ENCODE data around the gene GAPDH. TPM values are rescaled to one million over a fixed set of nuclear protein-coding genes. Genes with fewer than 3 reads are reported as not detected.

GAPDH gene
- 7,428 to 9,230 TPM (median 8,815 TPM) in 5 replicates for total RNA-seq (2022; extraction: Qiagen RNA extraction; ENCODE audit: low read depth)

GRCh38 chr12:6533923-6534694 is at the start of gene GAPDH:
Gene GAPDH, plus strand, starts transcription at chr12:6534517. Its CDS starts 316 bp downstream, at chr12:6534833.

GRCh38 chr12:6492838-6493496 is 41.4 kb upstream of the GAPDH start, which contains the start of gene MRPL51:
Gene MRPL51, minus strand, starts transcription at chr12:6493262. Its CDS starts 126 bp downstream, at chr12:6493136.

GRCh38 chr12:6493497-6494257 is 40.6 kb upstream of the GAPDH start, which contains the start of gene NCAPD2:
Gene NCAPD2, plus strand, starts transcription at chr12:6494102. Its CDS starts 997 bp downstream, at chr12:6495099.

Other genes with a start within 250 kb of the GAPDH start
- 0.07 to 0.31 TPM (median 0.20 TPM) in 5 replicates for gene PLEKHG6, start 223.8 kb upstream of the GAPDH start, total RNA-seq (2022; extraction: Qiagen RNA extraction; ENCODE audit: low read depth)
- gene TNFRSF1A, start 192.4 kb upstream of the GAPDH start, total RNA-seq (2022; extraction: Qiagen RNA extraction; ENCODE audit: low read depth): 331 to 652 TPM (median 399 TPM) in 5 replicates
- gene SCNN1A, start 159.0 kb upstream of the GAPDH start, total RNA-seq (2022; extraction: Qiagen RNA extraction; ENCODE audit: low read depth): 3.9 to 5.3 TPM (median 4.0 TPM) in 5 replicates
- gene LTBR, start 150.4 kb upstream of the GAPDH start, total RNA-seq (2022; extraction: Qiagen RNA extraction; ENCODE audit: low read depth): 165 to 195 TPM (median 177 TPM) in 5 replicates
- not detected in 5 replicates for gene CD27, start 89.6 kb upstream of the GAPDH start, total RNA-seq (2022; extraction: Qiagen RNA extraction; ENCODE audit: low read depth)
- 2.8 to 4.5 TPM (median 3.7 TPM) in 5 replicates for gene TAPBPL, start 82.5 kb upstream of the GAPDH start, total RNA-seq (2022; extraction: Qiagen RNA extraction; ENCODE audit: low read depth)
- gene VAMP1, start 63.8 kb upstream of the GAPDH start, total RNA-seq (2022; extraction: Qiagen RNA extraction; ENCODE audit: low read depth): 9.3 to 12.7 TPM (median 11.5 TPM) in 5 replicates
- 295 to 330 TPM (median 316 TPM) in 5 replicates for gene MRPL51, start 41.3 kb upstream of the GAPDH start, total RNA-seq (2022; extraction: Qiagen RNA extraction; ENCODE audit: low read depth)
- 66.6 to 79.8 TPM (median 73.5 TPM) in 5 replicates for gene NCAPD2, start 40.4 kb upstream of the GAPDH start, total RNA-seq (2022; extraction: Qiagen RNA extraction; ENCODE audit: low read depth)
- gene IFFO1, start 21.5 kb downstream of the GAPDH start, total RNA-seq (2022; extraction: Qiagen RNA extraction; ENCODE audit: low read depth): 2.3 to 3.1 TPM (median 2.7 TPM) in 5 replicates
- 105 to 121 TPM (median 110 TPM) in 5 replicates for gene NOP2, start 33.8 kb downstream of the GAPDH start, total RNA-seq (2022; extraction: Qiagen RNA extraction; ENCODE audit: low read depth)
- 66.0 to 80.0 TPM (median 71.6 TPM) in 5 replicates for gene CHD4, start 72.9 kb downstream of the GAPDH start, total RNA-seq (2022; extraction: Qiagen RNA extraction; ENCODE audit: low read depth)
- gene LPAR5, start 101.4 kb downstream of the GAPDH start, total RNA-seq (2022; extraction: Qiagen RNA extraction; ENCODE audit: low read depth): 0.38 to 0.71 TPM (median 0.53 TPM) in 5 replicates
- gene ACRBP, start 112.9 kb downstream of the GAPDH start, total RNA-seq (2022; extraction: Qiagen RNA extraction; ENCODE audit: low read depth): 0.21 to 0.34 TPM (median 0.23 TPM) in 3 of 5 replicates, not detected in the others
- 13.5 to 18.2 TPM (median 15.7 TPM) in 5 replicates for gene ING4, start 128.6 kb downstream of the GAPDH start, total RNA-seq (2022; extraction: Qiagen RNA extraction; ENCODE audit: low read depth)
- gene ZNF384, start 154.9 kb downstream of the GAPDH start, total RNA-seq (2022; extraction: Qiagen RNA extraction; ENCODE audit: low read depth): 55.6 to 67.7 TPM (median 63.0 TPM) in 5 replicates
- 0.58 to 1.6 TPM (median 0.96 TPM) in 5 replicates for gene PIANP, start 166.3 kb downstream of the GAPDH start, total RNA-seq (2022; extraction: Qiagen RNA extraction; ENCODE audit: low read depth)
- 53.3 to 61.0 TPM (median 56.5 TPM) in 5 replicates for gene COPS7A, start 189.5 kb downstream of the GAPDH start, total RNA-seq (2022; extraction: Qiagen RNA extraction; ENCODE audit: low read depth)
- gene MLF2, start 218.6 kb downstream of the GAPDH start, total RNA-seq (2022; extraction: Qiagen RNA extraction; ENCODE audit: low read depth): 275 to 309 TPM (median 292 TPM) in 5 replicates
- gene PTMS, start 231.8 kb downstream of the GAPDH start, total RNA-seq (2022; extraction: Qiagen RNA extraction; ENCODE audit: low read depth): 682 to 907 TPM (median 824 TPM) in 5 replicates
- gene LAG3, start 238.0 kb downstream of the GAPDH start, total RNA-seq (2022; extraction: Qiagen RNA extraction; ENCODE audit: low read depth): 0.47 to 2.2 TPM (median 1.4 TPM) in 5 replicates